ENCODE data around the gene NEB.

DNA sequence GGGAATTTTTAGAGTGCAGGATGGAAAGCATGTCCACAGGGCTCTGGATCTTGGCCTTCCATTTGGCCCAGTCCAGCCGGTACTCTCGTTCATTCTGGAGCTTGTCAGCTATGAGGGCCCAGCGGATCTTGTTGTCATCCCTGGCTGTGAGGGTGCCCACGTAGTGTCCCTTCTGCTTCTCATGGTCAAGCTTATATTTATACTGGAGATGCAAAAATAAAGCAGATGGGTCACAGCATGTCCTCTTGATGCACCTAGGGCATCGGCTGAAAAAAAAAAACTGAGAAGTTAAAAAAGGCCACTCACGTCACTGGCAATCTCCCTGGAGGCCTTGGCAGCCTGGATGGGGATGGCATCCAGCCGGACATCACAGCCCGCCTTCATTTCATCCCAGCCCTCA lies 164.1 kb downstream of the NEB start:
- TF ChIP-seq, protein P1, sequence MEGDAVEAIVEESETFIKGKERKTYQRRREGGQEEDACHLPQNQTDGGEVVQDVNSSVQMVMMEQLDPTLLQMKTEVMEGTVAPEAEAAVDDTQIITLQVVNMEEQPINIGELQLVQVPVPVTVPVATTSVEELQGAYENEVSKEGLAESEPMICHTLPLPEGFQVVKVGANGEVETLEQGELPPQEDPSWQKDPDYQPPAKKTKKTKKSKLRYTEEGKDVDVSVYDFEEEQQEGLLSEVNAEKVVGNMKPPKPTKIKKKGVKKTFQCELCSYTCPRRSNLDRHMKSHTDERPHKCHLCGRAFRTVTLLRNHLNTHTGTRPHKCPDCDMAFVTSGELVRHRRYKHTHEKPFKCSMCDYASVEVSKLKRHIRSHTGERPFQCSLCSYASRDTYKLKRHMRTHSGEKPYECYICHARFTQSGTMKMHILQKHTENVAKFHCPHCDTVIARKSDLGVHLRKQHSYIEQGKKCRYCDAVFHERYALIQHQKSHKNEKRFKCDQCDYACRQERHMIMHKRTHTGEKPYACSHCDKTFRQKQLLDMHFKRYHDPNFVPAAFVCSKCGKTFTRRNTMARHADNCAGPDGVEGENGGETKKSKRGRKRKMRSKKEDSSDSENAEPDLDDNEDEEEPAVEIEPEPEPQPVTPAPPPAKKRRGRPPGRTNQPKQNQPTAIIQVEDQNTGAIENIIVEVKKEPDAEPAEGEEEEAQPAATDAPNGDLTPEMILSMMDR (conservative IDR thresholded peaks at IDR 0.05; ENCODE audit: low read length), result no peak
- no peak for TF ChIP-seq EZH2phosphoT487 (IDR thresholded peaks at IDR 0.05; ENCODE audit: borderline replicate concordance)

Measured in Loucy (cell line).